WTC11 (cell line): Measurements from ENCODE around the gene RGS6. TPM values are rescaled to one million over a fixed set of nuclear protein-coding genes. Genes with fewer than 3 reads are reported as not detected.

Experiments
- ATAC-seq: fragments of 200-7000 bp; cut with Tn5 transposase; 2 replicates; pipeline ENCODE4 v1.10.0; 2021; ENCODE audit warnings: mild to moderate bottlenecking, moderate library complexity
- CTCF ChIA-PET: fragments of 300-600 bp; sonication (Branson Sonifier 250); formaldehyde crosslinking; loops from one replicate; lab custom pipeline; 2021; ENCODE audit warnings: antibody characterized with exemption; lab: Charles Lee
- POLR2A ChIA-PET: fragments of 350-600 bp; sonication (Branson Sonifier 250); formaldehyde crosslinking; loops from one replicate; lab custom pipeline; 2021; ENCODE audit warnings: antibody characterized with exemption; lab: Charles Lee
- DNase-seq: peaks from one replicate; pipeline ENCODE4 v3.0.0; 2021; ENCODE audit warnings: low spot score
- H3K27ac Mint-ChIP-seq: 2 replicates; pipeline ENCODE4 v1.8.0; 2021; ENCODE audit warnings: mixed read lengths
- H3K27me3 Mint-ChIP-seq: 2 replicates; pipeline ENCODE4 v1.8.0; 2021; ENCODE audit warnings: low read depth, mild to moderate bottlenecking, moderate library complexity, mixed read lengths
- H3K36me3 Mint-ChIP-seq: 2 replicates; pipeline ENCODE4 v1.8.0; 2021; ENCODE audit warnings: mixed read lengths
- H3K4me1 Mint-ChIP-seq: 2 replicates; pipeline ENCODE4 v1.8.0; 2022; ENCODE audit warnings: mixed read lengths
- H3K4me3 Mint-ChIP-seq: 2 replicates; pipeline ENCODE4 v1.8.0; 2021; ENCODE audit warnings: mild to moderate bottlenecking, moderate library complexity, mixed read lengths
- H3K9me3 Mint-ChIP-seq: 2 replicates; pipeline ENCODE4 v1.8.0; 2021; ENCODE audit warnings: mixed read lengths
- ATF3 ChIP-seq: sonication (generic); formaldehyde crosslinking; conservative IDR thresholded peaks from 2 replicates; pipeline ENCODE4 v1.8.1; 2022; ENCODE audit warnings: mild to moderate bottlenecking, missing genetic modification reagents
- ATF6 ChIP-seq: sonication (generic); formaldehyde crosslinking; IDR thresholded peaks from 2 replicates; pipeline ENCODE4 v1.8.1; 2023; ENCODE audit warnings: mild to moderate bottlenecking, missing genetic modification reagents
- CBFB ChIP-seq: sonication (generic); formaldehyde crosslinking; IDR thresholded peaks from 2 replicates; pipeline ENCODE4 v1.8.1; 2022; ENCODE audit warnings: mild to moderate bottlenecking, low read depth, missing genetic modification reagents
- CDX4 ChIP-seq: fragments of 250-450 bp; sonication (Bioruptor Pico); IDR thresholded peaks from 2 replicates; pipeline ENCODE4 v1.9.0; 2021; ENCODE audit warnings: moderate library complexity, mild to moderate bottlenecking, inconsistent platforms, borderline replicate concordance
- CTCF ChIP-seq: fragments of 200-600 bp; IDR thresholded peaks from 2 replicates; pipeline ENCODE4 v1.8.0; 2022; ENCODE audit warnings: antibody characterized with exemption
- FOXJ3 ChIP-seq: sonication (generic); formaldehyde crosslinking; IDR thresholded peaks from 2 replicates; pipeline ENCODE4 v1.9.0; 2021; ENCODE audit warnings: missing genetic modification reagents, mild to moderate bottlenecking, borderline replicate concordance
- FOXK1 ChIP-seq: sonication (generic); formaldehyde crosslinking; IDR thresholded peaks from 2 replicates; pipeline ENCODE4 v1.8.0; 2022; ENCODE audit warnings: mild to moderate bottlenecking, moderate library complexity, missing genetic modification reagents
- KAT7 ChIP-seq: sonication (generic); formaldehyde crosslinking; IDR thresholded peaks from 2 replicates; pipeline ENCODE4 v1.8.1; 2023; ENCODE audit warnings: missing genetic modification reagents, mild to moderate bottlenecking, borderline replicate concordance
- NFATC4 ChIP-seq: fragments of 250-450 bp; sonication (Bioruptor Pico); IDR thresholded peaks from 2 replicates; pipeline ENCODE4 v1.9.0; 2021; ENCODE audit warnings: mild to moderate bottlenecking
- SOX15 ChIP-seq: fragments of 250-450 bp; sonication (Bioruptor Pico); IDR thresholded peaks from 2 replicates; pipeline ENCODE4 v1.9.0; 2021; ENCODE audit warnings: mild to moderate bottlenecking
- TEAD1 ChIP-seq: sonication (generic); formaldehyde crosslinking; IDR thresholded peaks from 2 replicates; pipeline ENCODE4 v1.8.0; 2022; ENCODE audit warnings: mild to moderate bottlenecking, missing genetic modification reagents
- TEAD4 ChIP-seq: sonication (generic); formaldehyde crosslinking; IDR thresholded peaks from 2 replicates; pipeline ENCODE4 v1.8.0; 2022; ENCODE audit warnings: mild to moderate bottlenecking, missing genetic modification reagents
- ZBTB21 ChIP-seq: sonication (generic); formaldehyde crosslinking; IDR thresholded peaks from 2 replicates; pipeline ENCODE4 v1.8.1; 2023; ENCODE audit warnings: mild to moderate bottlenecking, missing genetic modification reagents, borderline replicate concordance
- ZNF121 ChIP-seq: sonication (generic); formaldehyde crosslinking; IDR thresholded peaks from 2 replicates; pipeline ENCODE4 v1.8.0; 2023; ENCODE audit warnings: missing genetic modification reagents
- ZNF232 ChIP-seq: sonication (generic); formaldehyde crosslinking; IDR thresholded peaks from 2 replicates; pipeline ENCODE4 v1.8.0; 2022; ENCODE audit warnings: mild to moderate bottlenecking, missing genetic modification reagents
- ZNF423 ChIP-seq: fragments of 250-450 bp; sonication (Bioruptor Pico); IDR thresholded peaks from 2 replicates; pipeline ENCODE4 v2.1.2; 2022; ENCODE audit warnings: mild to moderate bottlenecking, moderate library complexity
- total RNA-seq: library from RNA; stranded (reverse); gene quantifications from 3 replicates; pipeline ENCODE4 v1.2.3, GENCODE V29; 2021
- TF ChIP-seq, protein P1 (sequence below): sonication (generic); formaldehyde crosslinking; IDR thresholded peaks from 2 replicates; pipeline ENCODE4 v1.8.1; 2022; ENCODE audit warnings: low read depth, missing genetic modification reagents, borderline replicate concordance
- TF ChIP-seq, protein P2 (sequence below): sonication (generic); formaldehyde crosslinking; conservative IDR thresholded peaks from 2 replicates; pipeline ENCODE4 v1.8.1; 2023; ENCODE audit warnings: mild to moderate bottlenecking, low read depth, missing genetic modification reagents, moderate library complexity
- TF ChIP-seq, protein P3 (sequence below): fragments of 250-450 bp; sonication (Bioruptor Pico); IDR thresholded peaks from 2 replicates; pipeline ENCODE4 v1.9.0; 2021; ENCODE audit warnings: mild to moderate bottlenecking

The RGS6 gene
- total RNA-seq, 1 experiment from 2014 or later: 1.0 TPM

- H3K9me3 Mint-ChIP-seq: no peaks in the 10 kb centered on the region
- peaks cover 40% of the 10 kb centered on the region for H3K4me1 Mint-ChIP-seq
- H3K27me3 Mint-ChIP-seq: no peaks in the 10 kb centered on the region
- H3K4me3 Mint-ChIP-seq: no peak overlapping the region
- ATAC-seq (no peak), DNase-seq (no peak)
- POLR2A ChIA-PET: no interaction called here
- CTCF ChIA-PET: interaction anchor here (0.5 to 2.0 kb wide), 7 partner anchors 10 to 394 kb away, joined by 3 to 6 read pairs (median 3); no protein-coding TSS in a partner anchor
- no peak overlapping the region for H3K27ac Mint-ChIP-seq
- H3K36me3 Mint-ChIP-seq: no peaks in the 10 kb centered on the region
- no peak for TF ChIP-seq FOXK1
- TF ChIP-seq ZNF121 (CRISPR knock-in tag): no peak
- TF ChIP-seq, protein P1, sequence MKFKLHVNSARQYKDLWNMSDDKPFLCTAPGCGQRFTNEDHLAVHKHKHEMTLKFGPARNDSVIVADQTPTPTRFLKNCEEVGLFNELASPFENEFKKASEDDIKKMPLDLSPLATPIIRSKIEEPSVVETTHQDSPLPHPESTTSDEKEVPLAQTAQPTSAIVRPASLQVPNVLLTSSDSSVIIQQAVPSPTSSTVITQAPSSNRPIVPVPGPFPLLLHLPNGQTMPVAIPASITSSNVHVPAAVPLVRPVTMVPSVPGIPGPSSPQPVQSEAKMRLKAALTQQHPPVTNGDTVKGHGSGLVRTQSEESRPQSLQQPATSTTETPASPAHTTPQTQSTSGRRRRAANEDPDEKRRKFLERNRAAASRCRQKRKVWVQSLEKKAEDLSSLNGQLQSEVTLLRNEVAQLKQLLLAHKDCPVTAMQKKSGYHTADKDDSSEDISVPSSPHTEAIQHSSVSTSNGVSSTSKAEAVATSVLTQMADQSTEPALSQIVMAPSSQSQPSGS: no peak
- TF ChIP-seq, protein P2, sequence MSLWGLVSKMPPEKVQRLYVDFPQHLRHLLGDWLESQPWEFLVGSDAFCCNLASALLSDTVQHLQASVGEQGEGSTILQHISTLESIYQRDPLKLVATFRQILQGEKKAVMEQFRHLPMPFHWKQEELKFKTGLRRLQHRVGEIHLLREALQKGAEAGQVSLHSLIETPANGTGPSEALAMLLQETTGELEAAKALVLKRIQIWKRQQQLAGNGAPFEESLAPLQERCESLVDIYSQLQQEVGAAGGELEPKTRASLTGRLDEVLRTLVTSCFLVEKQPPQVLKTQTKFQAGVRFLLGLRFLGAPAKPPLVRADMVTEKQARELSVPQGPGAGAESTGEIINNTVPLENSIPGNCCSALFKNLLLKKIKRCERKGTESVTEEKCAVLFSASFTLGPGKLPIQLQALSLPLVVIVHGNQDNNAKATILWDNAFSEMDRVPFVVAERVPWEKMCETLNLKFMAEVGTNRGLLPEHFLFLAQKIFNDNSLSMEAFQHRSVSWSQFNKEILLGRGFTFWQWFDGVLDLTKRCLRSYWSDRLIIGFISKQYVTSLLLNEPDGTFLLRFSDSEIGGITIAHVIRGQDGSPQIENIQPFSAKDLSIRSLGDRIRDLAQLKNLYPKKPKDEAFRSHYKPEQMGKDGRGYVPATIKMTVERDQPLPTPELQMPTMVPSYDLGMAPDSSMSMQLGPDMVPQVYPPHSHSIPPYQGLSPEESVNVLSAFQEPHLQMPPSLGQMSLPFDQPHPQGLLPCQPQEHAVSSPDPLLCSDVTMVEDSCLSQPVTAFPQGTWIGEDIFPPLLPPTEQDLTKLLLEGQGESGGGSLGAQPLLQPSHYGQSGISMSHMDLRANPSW (CRISPR knock-in tag): no peak
- no peak for TF ChIP-seq ZNF232 (CRISPR knock-in tag)
- no peak for TF ChIP-seq KAT7 (CRISPR knock-in tag)
- TF ChIP-seq CTCF: no peak
- no peak for TF ChIP-seq FOXJ3 (CRISPR knock-in tag)
- TF ChIP-seq SOX15 (CRISPR knock-in tag): no peak
- no peak for TF ChIP-seq CBFB
- TF ChIP-seq NFATC4 (CRISPR knock-in tag): no peak
- no peak for TF ChIP-seq ATF6 (CRISPR knock-in tag)
- TF ChIP-seq TEAD1 (CRISPR knock-in tag): no peak
- TF ChIP-seq, protein P3, sequence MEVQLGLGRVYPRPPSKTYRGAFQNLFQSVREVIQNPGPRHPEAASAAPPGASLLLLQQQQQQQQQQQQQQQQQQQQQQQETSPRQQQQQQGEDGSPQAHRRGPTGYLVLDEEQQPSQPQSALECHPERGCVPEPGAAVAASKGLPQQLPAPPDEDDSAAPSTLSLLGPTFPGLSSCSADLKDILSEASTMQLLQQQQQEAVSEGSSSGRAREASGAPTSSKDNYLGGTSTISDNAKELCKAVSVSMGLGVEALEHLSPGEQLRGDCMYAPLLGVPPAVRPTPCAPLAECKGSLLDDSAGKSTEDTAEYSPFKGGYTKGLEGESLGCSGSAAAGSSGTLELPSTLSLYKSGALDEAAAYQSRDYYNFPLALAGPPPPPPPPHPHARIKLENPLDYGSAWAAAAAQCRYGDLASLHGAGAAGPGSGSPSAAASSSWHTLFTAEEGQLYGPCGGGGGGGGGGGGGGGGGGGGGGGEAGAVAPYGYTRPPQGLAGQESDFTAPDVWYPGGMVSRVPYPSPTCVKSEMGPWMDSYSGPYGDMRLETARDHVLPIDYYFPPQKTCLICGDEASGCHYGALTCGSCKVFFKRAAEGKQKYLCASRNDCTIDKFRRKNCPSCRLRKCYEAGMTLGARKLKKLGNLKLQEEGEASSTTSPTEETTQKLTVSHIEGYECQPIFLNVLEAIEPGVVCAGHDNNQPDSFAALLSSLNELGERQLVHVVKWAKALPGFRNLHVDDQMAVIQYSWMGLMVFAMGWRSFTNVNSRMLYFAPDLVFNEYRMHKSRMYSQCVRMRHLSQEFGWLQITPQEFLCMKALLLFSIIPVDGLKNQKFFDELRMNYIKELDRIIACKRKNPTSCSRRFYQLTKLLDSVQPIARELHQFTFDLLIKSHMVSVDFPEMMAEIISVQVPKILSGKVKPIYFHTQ (CRISPR knock-in tag): no peak
- no peak for TF ChIP-seq TEAD4 (CRISPR knock-in tag)
- no peak for TF ChIP-seq ZBTB21 (CRISPR knock-in tag)
- TF ChIP-seq CDX4 (CRISPR knock-in tag): no peak
- TF ChIP-seq ATF3 (CRISPR knock-in tag): no peak
- no peak for TF ChIP-seq ZNF423 (CRISPR knock-in tag)
Observed at GRCh38 chr14:72554994-72555608, 622.9 kb downstream of the RGS6 start.
